Natural killer cell (primary cell): Measurements from ENCODE around the gene TCL1A. TPM values are rescaled to one million over a fixed set of nuclear protein-coding genes. Genes with fewer than 3 reads are reported as not detected.

Experiments used
- ATAC-seq, 3 donors: fragments of 150-1000 bp in 2 of 3; fragments of 200-7000 bp in 1 of 3; cut with Tn5 transposase; 1 replicate in 1 of 3; 2 replicates in 2 of 3; pipeline ENCODE4 v1.10.0; 2021; ENCODE audit warnings: mild to moderate bottlenecking in 2 of 3, moderate library complexity in 2 of 3
- DNase-seq, 2 donors: peaks; one replicate each; pipeline versions ENCODE4 v3.0.0 to v3.0.0-alpha.2; 2013 to 2021; ENCODE audit warnings: mixed read lengths in 1 of 2
- H3K27ac ChIP-seq: one replicate; pipeline ENCODE4 v1.5.1; 2013; ENCODE audit warnings: mild to moderate bottlenecking, low read length
- H3K27me3 ChIP-seq: one replicate; pipeline ENCODE4 v1.6.1; 2013; ENCODE audit warnings: low read length; ENCODE audit not compliant: control insufficient read depth, insufficient read depth
- H3K36me3 ChIP-seq: one replicate; pipeline ENCODE4 v1.6.1; 2013; ENCODE audit warnings: low read length; ENCODE audit not compliant: control insufficient read depth, insufficient read depth
- H3K4me1 ChIP-seq: one replicate; pipeline ENCODE4 v1.6.1; 2013; ENCODE audit warnings: low read length; ENCODE audit not compliant: control insufficient read depth, insufficient read depth
- H3K4me3 ChIP-seq: one replicate; pipeline ENCODE4 v1.5.1; 2013; ENCODE audit warnings: low read length
- H3K9me3 ChIP-seq: one replicate; pipeline ENCODE4 v1.6.1; 2013; ENCODE audit warnings: low read length; ENCODE audit not compliant: control insufficient read depth, insufficient read depth
- H3K27ac Mint-ChIP-seq, 2 donors: one replicate each; pipeline ENCODE4 v1.8.0; 2022; ENCODE audit warnings: mild to moderate bottlenecking in 2 of 2, mixed read lengths in 2 of 2, moderate library complexity in 1 of 2
- H3K27me3 Mint-ChIP-seq, 2 donors: one replicate each; pipeline ENCODE4 v1.8.0; 2022; ENCODE audit warnings: low read depth in 2 of 2, mixed read lengths in 2 of 2
- H3K36me3 Mint-ChIP-seq: one replicate; pipeline ENCODE4 v1.8.0; 2022; ENCODE audit warnings: mixed read lengths
- H3K4me1 Mint-ChIP-seq, 2 donors: one replicate each; pipeline ENCODE4 v1.8.0; 2022; ENCODE audit warnings: mixed read lengths in 2 of 2
- H3K4me3 Mint-ChIP-seq: one replicate; pipeline ENCODE4 v1.8.0; 2022; ENCODE audit warnings: mild to moderate bottlenecking, moderate library complexity, mixed read lengths
- H3K9me3 Mint-ChIP-seq, 2 donors: one replicate each; pipeline ENCODE4 v1.8.0; 2022; ENCODE audit warnings: mixed read lengths in 2 of 2
- CTCF ChIP-seq: fragments of 200-600 bp; IDR thresholded peaks from one replicate; pipeline ENCODE4 v1.8.0; 2022; ENCODE audit warnings: antibody characterized with exemption
- WGBS: methylation state at CpG from one replicate; pipeline ENCODE4 v1.1.7; 2013; ENCODE audit warnings: missing lambda C conversion rate; ENCODE audit not compliant: insufficient coverage; 5-methylcytosine and 5-hydroxymethylcytosine counted together
- intact Hi-C: fragments of 100-400 bp; cut with micrococcal nuclease; formaldehyde crosslinking; loops from one replicate; pipeline ENCODE4 v1.14.2; 2022
- total RNA-seq, 4 donors: library from RNA; stranded (reverse); fragments of 120-200 nt in 1 of 4; gene quantifications; one replicate each; pipeline versions ENCODE4 v1.2.3 to v1.2.4, GENCODE V29; 2013 to 2022

Gene TCL1A
- total RNA-seq, 3 donors from 2014 or later (not counting 1 experiment from before 2014, with no cell fraction given) = 1.6 to 1.7 TPM; not detected in 1

GRCh38 chr14:95741781-95742180 lies 27.9 kb upstream of the TCL1A start:
- no peak overlapping the region for H3K4me3 ChIP-seq
- Mint-ChIP-seq H3K27ac (no peak overlapping the region), H3K9me3 (peaks cover 5 to 6% of the 10 kb centered on the region in 2 donors), H3K27me3 (peaks cover 0 to 2% of the 10 kb centered on the region in 2 donors), H3K4me1 (peaks cover 5 to 7% of the 10 kb centered on the region in 2 donors), H3K4me3 (no peak overlapping the region), H3K36me3 (peaks cover 8% of the 10 kb centered on the region)
- peaks cover 10% of the 10 kb centered on the region for H3K9me3 ChIP-seq
- DNase-seq (no peak), ATAC-seq (no peak)
- no peak overlapping the region for H3K27ac ChIP-seq
- TF ChIP-seq CTCF = no peak
- no peaks in the 10 kb centered on the region for H3K27me3 ChIP-seq
- no peaks in the 10 kb centered on the region for H3K36me3 ChIP-seq
- 93% methylated on average over 4 of the region's 4 CpGs for WGBS
- H3K4me1 ChIP-seq = no peaks in the 10 kb centered on the region
- intact Hi-C loops = no loop called here

- Histone ChIP-seq H3K27ac (no peak overlapping the region), H3K4me3 (no peak overlapping the region), H3K9me3 (peaks cover 10% of the 10 kb centered on the region), H3K4me1 (no peaks in the 10 kb centered on the region), H3K36me3 (no peaks in the 10 kb centered on the region), H3K27me3 (no peaks in the 10 kb centered on the region)
- no peak for TF ChIP-seq CTCF
- H3K36me3 Mint-ChIP-seq = peaks cover 8% of the 10 kb centered on the region
- ATAC-seq (no peak), DNase-seq (no peak)
- intact Hi-C loops = no loop called here
- H3K9me3 Mint-ChIP-seq = peaks cover 5 to 6% of the 10 kb centered on the region in 2 donors
- H3K4me3 Mint-ChIP-seq = no peak overlapping the region
- H3K27me3 Mint-ChIP-seq = peaks cover 2 to 4% of the 10 kb centered on the region in 2 donors
- H3K27ac Mint-ChIP-seq = no peak overlapping the region
- peaks cover 5 to 7% of the 10 kb centered on the region in 2 donors for H3K4me1 Mint-ChIP-seq
- WGBS = 39% methylated on average over 5 of the region's 5 CpGs
Measured at GRCh38 chr14:95741038-95741490, 27.1 kb upstream of the TCL1A start.

- DNase-seq (no peak), ATAC-seq (no peak)
- H3K27me3 ChIP-seq = no peaks in the 10 kb centered on the region
- H3K27me3 Mint-ChIP-seq = peaks cover 2 to 12% of the 10 kb centered on the region in 2 donors
- no peak for TF ChIP-seq CTCF
- H3K9me3 ChIP-seq = peaks cover 10% of the 10 kb centered on the region
- no peak overlapping the region for H3K27ac ChIP-seq
- H3K27ac Mint-ChIP-seq = peak overlapping the region in 1 of 2 donors; percentile 25
- no peak overlapping the region for H3K4me3 ChIP-seq
- peaks cover 5 to 7% of the 10 kb centered on the region in 2 donors for H3K4me1 Mint-ChIP-seq
- no peaks in the 10 kb centered on the region for H3K36me3 ChIP-seq
- intact Hi-C loops = no loop called here
- H3K4me3 Mint-ChIP-seq = no peak overlapping the region
- peaks cover 5 to 6% of the 10 kb centered on the region in 2 donors for H3K9me3 Mint-ChIP-seq
- H3K4me1 ChIP-seq = no peaks in the 10 kb centered on the region
- H3K36me3 Mint-ChIP-seq = peaks cover 8% of the 10 kb centered on the region
- WGBS = 100% methylated on average over 1 of the region's 1 CpG
Measured at GRCh38 chr14:95739356-95739755, 25.4 kb upstream of the TCL1A start.

GRCh38 chr14:95733212-95733611 lies 19.3 kb upstream of the TCL1A start:
- Mint-ChIP-seq H3K27ac (no peak overlapping the region), H3K9me3 (no peaks in the 10 kb centered on the region), H3K4me1 (no peaks in the 10 kb centered on the region), H3K27me3 (peaks cover 6 to 45% of the 10 kb centered on the region in 2 donors), H3K4me3 (no peak overlapping the region), H3K36me3 (no peaks in the 10 kb centered on the region)
- ATAC-seq (no peak), DNase-seq (no peak)
- Histone ChIP-seq H3K36me3 (no peaks in the 10 kb centered on the region), H3K27me3 (no peaks in the 10 kb centered on the region), H3K27ac (no peak overlapping the region), H3K4me3 (no peak overlapping the region), H3K9me3 (peaks cover 2% of the 10 kb centered on the region), H3K4me1 (no peaks in the 10 kb centered on the region)
- WGBS = 100% methylated on average over 1 of the region's 1 CpG
- TF ChIP-seq CTCF = no peak
- intact Hi-C loops = no loop called here
